HG03175 (cell line): ENCODE measurements around the gene CAT.
"Not testable (repeated sequence)": the region's sequence is repeated elsewhere in the genome, so short reads cannot be mapped to it uniquely, and the experiment has no call there.

ENCODE experiments used
- ATAC-seq: cut with Tn5 transposase; IDR thresholded peaks from one replicate; pipeline ENCODE4 v1.9.1; 2021; ENCODE audit warnings: mild to moderate bottlenecking, moderate library complexity; ENCODE audit not compliant: unreplicated experiment

CAT gene

GRCh38 chr11:34424826-34425225 lies 13.9 kb upstream of the CAT start:
- ATAC-seq, result not testable (repeated sequence)

GRCh38 chr11:34425360-34425759 lies 13.4 kb upstream of the CAT start:
- ATAC-seq, result no peak

GRCh38 chr11:34425867-34426266 lies 12.9 kb upstream of the CAT start:
- no peak for ATAC-seq

GRCh38 chr11:34426766-34427185 lies 12.0 kb upstream of the CAT start:
- ATAC-seq, result no peak

GRCh38 chr11:34427186-34427805 lies 11.4 kb upstream of the CAT start:
- no peak for ATAC-seq

GRCh38 chr11:34431979-34432378 lies 6.8 kb upstream of the CAT start:
- no peak for ATAC-seq

GRCh38 chr11:34432822-34433221 lies 5.9 kb upstream of the CAT start:
- no peak for ATAC-seq

- ATAC-seq, result no peak
Measured at GRCh38 chr11:34433899-34434298, 4.8 kb upstream of the CAT start.

- ATAC-seq, result no peak
Measured at GRCh38 chr11:34437224-34438125, 1.3 kb upstream of the CAT start.

GRCh38 chr11:34439610-34440198 lies 970 bp downstream of the CAT start:
- no peak for ATAC-seq

GRCh38 chr11:34441814-34442213 lies 3.1 kb downstream of the CAT start:
- ATAC-seq, result no peak

- ATAC-seq, result no peak
Measured at GRCh38 chr11:34443136-34443535, 4.4 kb downstream of the CAT start.

- no peak for ATAC-seq
Measured at GRCh38 chr11:34444428-34444827, 5.7 kb downstream of the CAT start.

- ATAC-seq, result no peak
Measured at GRCh38 chr11:34445956-34446355, 7.2 kb downstream of the CAT start.

GRCh38 chr11:34446386-34446785 lies 7.7 kb downstream of the CAT start:
- no peak for ATAC-seq

GRCh38 chr11:34447044-34447443 lies 8.3 kb downstream of the CAT start:
- no peak for ATAC-seq

- no peak for ATAC-seq
Measured at GRCh38 chr11:34448223-34448994, 9.7 kb downstream of the CAT start.

GRCh38 chr11:34449013-34449412 lies 10.3 kb downstream of the CAT start:
- ATAC-seq, result peak; percentile 61

- no peak for ATAC-seq
Measured at GRCh38 chr11:34451053-34451452, 12.3 kb downstream of the CAT start.

- no peak for ATAC-seq
Measured at GRCh38 chr11:34454308-34455032, 15.7 kb downstream of the CAT start.

GRCh38 chr11:34457607-34458006 lies 18.9 kb downstream of the CAT start:
- ATAC-seq, result no peak
